GM21619 (cell line): ENCODE measurements around the gene MOV10.
"Not testable (repeated sequence)": the region's sequence is repeated elsewhere in the genome, so short reads cannot be mapped to it uniquely, and the experiment has no call there.

ENCODE experiments used
- ATAC-seq: cut with Tn5 transposase; IDR thresholded peaks from one replicate; pipeline ENCODE4 v1.9.1; 2021; ENCODE audit not compliant: unreplicated experiment

Gene MOV10

GRCh38 chr1:112712191-112712590 is 37.7 kb downstream of the MOV10 start:
- no peak for ATAC-seq

DNA sequence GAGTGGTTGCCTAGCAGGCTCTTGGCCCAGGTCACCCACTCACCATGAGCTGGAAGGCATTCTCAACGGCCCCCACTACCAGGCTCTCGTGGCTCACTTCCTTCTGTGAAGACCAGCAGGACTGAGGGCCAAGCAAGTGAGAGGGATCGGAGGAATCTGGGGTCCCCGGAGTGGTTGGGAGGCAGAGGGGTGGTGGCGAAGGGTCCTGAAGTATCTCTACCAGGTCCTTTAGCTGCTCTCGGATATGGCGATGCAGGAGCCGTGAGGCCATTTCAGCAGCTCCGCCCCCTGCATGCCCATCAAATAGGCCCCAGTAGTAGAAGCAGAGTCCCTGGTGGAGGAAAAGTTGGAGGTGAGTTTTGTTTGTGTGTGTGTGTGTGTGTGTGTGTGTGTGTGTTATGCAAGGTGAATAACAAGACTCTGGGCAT is 38.3 kb downstream of the MOV10 start:
- no peak for ATAC-seq

GRCh38 chr1:112713466-112714312 is 39.2 kb downstream of the MOV10 start:
- ATAC-seq, result no peak

DNA sequence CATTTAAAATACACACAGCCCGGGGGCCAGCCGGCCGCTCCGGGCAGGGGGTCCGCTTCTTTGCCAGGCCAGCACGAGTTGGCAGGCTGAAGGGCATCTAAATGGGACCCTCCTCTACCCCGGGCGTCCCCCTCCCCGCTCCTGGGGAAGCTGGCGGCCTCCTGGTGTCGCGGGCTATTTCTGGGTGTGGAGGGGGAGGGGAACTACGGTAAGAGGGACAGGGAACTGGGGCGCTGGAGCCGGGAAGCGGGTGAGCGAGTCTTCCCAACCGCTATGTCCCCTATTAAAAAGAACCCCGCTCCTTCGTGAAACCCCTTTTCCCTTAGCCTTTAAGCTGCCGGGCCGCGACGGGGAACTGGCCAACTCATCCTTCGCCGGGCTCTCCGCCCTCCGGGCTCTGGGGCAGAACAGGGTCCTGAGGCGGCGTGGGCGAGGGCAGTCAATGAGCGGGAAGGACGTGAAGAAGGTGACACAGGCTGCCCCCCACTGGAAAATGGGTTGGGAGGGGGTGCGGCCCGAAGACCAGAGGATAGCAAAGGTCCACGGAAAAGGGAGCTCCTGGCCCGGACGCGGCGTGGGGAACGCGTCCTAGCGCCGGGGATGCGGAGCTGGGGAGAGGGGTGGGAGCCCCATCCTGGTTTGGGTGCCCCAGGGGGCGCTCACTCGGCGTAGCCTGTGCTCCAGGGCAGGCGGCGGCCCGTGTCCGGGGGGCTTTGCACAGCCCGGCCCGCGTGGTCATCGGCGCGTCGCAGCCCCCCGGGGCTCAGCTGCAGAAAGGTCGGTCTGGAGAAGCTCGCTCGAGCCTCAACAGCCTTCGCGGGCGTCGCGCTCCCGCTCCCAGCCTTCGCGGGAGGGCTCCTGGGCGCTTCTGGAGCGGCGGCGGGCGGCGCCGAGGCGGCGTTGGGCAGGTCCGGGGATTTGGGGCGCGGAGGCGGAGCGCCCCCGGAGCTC is 40.1 kb downstream of the MOV10 start:
- no peak for ATAC-seq

- peak; percentile 77 for ATAC-seq
Observed at GRCh38 chr1:112715264-112716053, 41.0 kb downstream of the MOV10 start, which contains the start of gene PPM1J. Gene PPM1J (minus strand): TSS chr1:112715332. CDS start chr1:112715301, 31 bp downstream.

DNA sequence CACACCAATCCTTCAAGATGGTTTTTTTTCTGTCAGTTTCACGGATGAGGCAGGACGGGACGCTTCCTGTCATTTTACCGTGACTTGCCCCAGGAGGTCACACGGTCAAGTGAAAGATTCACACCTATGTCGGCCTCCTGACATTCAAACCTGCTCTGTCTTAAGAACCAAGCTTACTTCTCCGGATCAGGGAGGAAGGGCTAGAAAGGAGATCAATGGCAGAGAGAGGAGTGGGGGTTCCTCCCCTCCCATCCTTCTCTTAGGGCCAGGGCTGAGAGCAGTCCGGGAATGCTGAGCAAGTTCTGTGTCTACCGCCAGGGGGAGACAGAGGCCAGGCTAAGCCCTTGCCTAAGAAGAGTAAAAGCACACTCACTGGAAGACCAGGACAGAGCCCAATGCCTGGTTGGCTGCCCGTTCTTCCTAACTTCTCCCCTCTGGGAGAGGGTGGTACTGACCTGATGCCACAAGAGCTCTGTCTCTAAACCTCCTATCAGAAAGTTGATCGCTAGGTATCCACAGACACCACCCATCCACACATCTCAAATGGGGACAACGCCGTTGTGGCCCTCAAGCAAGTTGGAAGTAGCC is 41.8 kb downstream of the MOV10 start:
- peak; percentile 37 for ATAC-seq

DNA sequence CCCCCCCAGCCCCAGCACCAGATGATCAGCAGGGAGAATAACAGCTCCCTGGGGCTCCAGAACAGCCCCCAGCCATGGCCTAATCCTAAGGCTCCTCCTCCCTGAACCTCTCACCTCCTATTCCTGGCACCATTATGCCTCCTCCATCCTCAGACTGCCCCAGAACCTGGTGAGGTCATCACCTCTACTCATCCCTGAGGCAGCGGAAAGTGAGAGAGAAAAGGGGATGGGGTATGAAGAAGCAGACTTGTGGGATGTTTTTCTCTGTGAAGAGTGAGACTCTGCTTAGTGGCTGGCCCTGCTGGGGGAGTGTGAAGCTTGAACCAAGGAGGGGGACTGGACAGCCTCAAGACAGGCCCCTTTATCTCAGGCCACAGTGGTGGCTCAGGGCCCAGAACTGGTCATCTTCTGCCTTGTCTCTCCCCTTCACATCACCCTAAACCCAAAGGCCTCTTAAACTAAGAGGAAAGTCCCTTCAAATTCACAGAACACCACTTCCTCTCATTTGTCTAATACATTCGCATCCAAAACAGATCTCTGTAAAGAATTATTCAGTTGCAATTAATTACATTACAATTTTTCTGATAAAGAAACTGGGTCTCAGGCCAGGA is 42.9 kb downstream of the MOV10 start:
- no peak for ATAC-seq

GRCh38 chr1:112718691-112719418 is 44.4 kb downstream of the MOV10 start:
- ATAC-seq, result no peak

- no peak for ATAC-seq
Observed at GRCh38 chr1:112719706-112720105, 45.2 kb downstream of the MOV10 start.

- no peak for ATAC-seq
Observed at GRCh38 chr1:112720800-112721199, 46.3 kb downstream of the MOV10 start.

- not testable (repeated sequence) for ATAC-seq
Observed at GRCh38 chr1:112721294-112721693, 46.8 kb downstream of the MOV10 start.

DNA sequence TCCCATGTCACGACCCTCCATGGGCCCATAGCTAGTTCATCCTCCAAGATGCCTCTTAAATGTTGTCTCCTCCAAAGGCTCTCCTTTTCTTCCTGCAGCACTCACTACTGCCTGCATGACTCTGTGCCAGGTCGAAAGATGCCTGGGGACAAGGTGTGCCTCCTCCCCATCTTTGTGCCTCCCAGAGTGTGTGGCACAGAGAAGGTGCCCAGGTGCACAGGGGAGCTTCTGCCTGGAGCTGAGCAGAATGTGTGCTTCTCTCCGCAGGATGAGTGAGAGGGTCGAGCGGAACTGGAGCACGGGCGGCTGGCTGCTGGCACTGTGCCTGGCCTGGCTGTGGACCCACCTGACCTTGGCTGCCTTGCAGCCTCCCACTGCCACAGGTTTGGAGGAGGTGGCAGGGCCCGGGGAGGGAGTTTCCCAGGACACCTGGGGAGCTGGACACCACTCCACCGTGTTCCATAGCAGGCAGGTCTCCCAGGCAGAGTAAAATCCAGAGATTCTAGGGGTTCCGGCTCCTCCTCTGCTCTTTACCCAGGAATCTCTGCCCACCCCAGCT is 47.6 kb downstream of the MOV10 start:
- ATAC-seq, result no peak

GRCh38 chr1:112722601-112723510 is 48.4 kb downstream of the MOV10 start:
- ATAC-seq, result no peak

DNA sequence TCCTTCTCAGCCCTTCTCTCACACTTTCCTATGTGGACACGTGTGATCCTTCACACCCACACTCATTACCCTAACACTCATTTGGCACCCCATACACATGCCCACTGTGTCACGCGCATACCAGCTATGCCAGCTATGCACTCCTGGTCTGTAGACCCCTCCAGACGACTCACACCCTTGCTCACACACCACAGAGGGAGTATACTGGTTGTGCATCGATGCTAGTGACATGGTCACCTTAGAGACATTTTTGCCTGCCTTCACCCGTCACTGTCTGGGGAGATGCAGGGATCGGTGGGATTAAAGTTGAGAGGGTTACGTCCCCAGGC is 49.0 kb downstream of the MOV10 start:
- ATAC-seq, result no peak

GRCh38 chr1:112724240-112724639 is 49.8 kb downstream of the MOV10 start:
- ATAC-seq, result not testable (repeated sequence)

GRCh38 chr1:112727716-112728115 is 53.3 kb downstream of the MOV10 start:
- ATAC-seq, result no peak

DNA sequence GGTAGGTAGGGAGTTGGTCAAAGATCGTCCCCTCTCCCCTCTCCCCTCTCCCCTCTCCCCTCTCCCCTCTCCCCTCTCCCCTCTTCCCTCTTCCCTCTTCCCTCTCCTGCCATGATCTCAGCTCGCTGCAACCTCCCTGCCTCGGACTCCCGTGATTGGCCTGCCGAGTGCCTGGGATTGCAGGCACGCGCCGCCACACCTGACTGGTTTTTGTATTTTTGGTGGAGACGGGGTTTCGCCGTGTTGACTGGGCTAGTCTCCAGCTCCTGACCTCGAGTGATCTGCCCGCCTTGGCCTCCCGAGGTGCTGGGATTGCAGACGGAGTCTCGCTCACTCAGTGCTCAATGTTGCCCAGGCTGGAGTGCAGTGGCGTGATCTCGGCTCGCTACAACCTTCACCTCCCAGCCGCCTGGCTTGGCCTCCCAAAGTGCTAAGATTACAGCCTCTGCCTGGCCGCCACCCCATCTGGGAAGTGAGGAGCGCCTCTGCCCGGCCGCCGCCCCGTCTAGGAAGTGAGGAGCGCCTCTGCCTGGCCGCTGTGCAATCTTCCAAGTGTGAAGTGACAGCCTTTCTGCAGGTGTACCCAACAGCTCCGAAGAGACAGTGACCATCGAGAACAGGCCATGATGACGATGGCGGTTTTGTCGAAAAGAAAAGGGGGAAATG is 54.0 kb downstream of the MOV10 start:
- not testable (repeated sequence) for ATAC-seq

GRCh38 chr1:112729011-112729410 is 54.6 kb downstream of the MOV10 start:
- not testable (repeated sequence) for ATAC-seq
